Inflammatory macrophage treated with lipopolysaccharide for 1 hour (primary cell): ENCODE results near the gene RPA1.

Experiments used
- DNase-seq, 2 donors: peaks; one replicate each; pipeline ENCODE4 v3.0.0-alpha.2; 2020 to 2022

The RPA1 gene

DNA sequence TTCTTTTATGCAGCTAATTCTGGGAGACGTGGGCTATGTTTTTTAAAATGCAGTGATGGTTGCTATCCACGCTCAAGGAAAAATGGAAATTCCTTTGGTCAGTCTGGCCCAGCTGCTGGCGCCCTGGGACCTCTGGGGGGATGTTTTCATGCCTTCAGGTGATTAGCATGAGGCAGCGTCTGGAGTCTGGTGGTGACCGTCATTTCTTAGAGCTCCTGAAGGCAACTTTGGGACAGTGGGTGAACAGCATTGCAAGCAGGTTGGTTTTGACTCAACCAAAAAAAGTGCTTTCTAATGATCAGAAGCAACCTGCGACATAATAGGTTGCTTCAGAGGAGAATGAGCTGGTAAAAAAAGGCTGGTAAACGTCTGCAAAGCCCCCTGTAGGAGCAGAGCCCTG, 82.3 kb downstream of the RPA1 start:
- DNase-seq, result no peak

DNA sequence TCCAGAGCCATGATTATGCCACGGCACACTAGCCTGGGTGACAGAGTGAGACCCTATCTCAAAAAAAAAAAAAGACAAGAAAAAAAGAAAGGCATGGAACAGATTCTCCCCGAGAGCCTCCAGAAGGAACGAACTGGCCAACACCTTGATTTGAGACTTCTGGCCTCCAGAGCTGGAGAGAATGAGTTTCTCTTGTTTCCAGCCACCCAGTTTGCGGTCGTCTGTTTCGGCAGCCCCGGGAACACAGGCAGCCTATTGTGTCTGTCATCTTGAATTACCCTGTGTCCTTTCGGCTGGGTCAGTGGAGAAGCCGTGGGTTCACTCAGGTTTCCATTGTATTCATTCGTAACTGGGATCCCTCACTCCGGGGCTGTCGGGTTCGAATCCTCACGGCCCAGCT, 83.9 kb downstream of the RPA1 start:
- no peak for DNase-seq

- DNase-seq, result no peak
These were observed 84.9 kb downstream of the RPA1 start for GRCh38 chr17:1914661-1915083.

DNA sequence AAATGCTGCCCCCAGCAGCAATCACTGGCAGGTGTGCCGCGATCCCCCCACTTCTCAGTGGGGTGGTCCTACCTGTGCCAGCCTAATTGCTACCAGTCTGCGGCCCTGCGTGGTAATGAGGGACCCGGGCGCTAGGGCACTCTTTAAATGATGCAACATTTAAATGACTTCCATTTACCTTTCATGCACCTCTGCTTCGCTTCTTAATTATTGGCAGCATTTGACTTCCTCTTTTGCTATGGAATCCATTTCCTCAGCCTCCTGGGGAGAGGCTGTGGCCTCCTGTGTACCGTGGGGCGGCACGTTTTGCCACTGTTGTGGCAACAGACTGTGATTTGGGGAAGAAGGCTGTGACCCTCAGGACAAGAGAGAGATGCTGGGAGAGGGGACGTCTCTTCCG, 86.1 kb downstream of the RPA1 start:
- no peak for DNase-seq

DNA sequence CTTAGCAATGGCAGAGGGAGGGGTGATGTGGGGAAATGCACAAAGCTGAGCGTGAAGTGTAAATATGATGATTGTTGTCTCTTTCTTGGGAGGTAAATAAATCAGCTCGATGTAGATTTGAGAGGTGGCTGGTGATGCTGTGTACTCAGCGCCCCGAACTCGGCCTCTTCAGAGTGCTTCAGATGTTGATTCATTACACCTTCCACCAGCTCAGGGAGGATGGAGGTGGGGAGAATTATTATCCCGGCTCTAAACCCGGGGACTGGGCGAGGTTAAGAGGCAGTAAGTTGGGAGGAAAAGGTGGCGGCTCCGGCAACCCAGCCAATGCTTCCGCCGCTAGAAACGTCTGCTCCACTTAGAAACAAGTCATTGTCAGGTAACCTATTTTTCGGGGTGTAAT, 86.5 kb downstream of the RPA1 start:
- no peak for DNase-seq

- no peak for DNase-seq
These were observed 87.3 kb downstream of the RPA1 start for GRCh38 chr17:1916963-1917715.

GRCh38 chr17:1918346-1919162, 88.7 kb downstream of the RPA1 start:
- DNase-seq, result no peak

DNA sequence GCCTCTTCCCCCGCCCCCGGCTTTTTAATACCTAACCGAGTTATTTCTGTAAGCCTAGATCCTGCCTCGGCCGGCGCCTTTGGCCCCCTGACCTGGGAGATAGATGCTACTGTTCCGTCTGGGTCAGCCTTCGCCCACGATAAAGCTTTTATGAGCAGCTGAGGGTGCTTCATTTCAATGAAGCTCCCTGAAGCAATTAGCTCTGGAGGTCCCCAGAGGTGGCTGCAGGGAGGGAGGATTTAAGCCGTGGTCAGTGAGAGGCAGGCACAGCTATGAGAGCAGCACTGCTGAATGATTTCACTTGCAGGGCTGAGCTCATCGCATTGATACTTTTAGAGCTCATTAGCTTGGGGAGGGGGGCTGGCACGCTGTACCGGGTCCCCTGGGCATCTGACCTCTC, 89.4 kb downstream of the RPA1 start:
- no peak for DNase-seq

DNA sequence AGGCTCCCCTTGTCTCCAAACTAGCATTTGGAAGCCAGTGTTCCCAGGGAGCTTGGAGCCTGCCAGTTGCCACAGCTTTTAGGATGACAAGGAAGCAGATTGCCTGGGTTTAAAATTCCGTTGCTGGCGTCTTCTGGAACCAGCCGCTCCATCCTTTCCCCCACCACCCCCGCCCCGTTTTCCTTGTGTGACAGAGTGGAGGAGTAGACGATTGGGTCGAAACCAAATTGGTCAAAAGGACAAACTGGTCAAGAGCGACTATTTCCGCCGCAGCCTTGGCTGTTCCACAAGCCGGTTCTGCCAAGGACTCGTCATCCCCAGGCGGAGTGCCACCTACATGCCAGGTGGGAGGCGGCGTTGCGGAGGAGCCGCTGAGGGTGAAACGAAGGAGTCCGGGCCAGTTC, 91.1 kb downstream of the RPA1 start:
- no peak for DNase-seq

GRCh38 chr17:1928976-1929375, 99.2 kb downstream of the RPA1 start:
- no peak for DNase-seq

DNA sequence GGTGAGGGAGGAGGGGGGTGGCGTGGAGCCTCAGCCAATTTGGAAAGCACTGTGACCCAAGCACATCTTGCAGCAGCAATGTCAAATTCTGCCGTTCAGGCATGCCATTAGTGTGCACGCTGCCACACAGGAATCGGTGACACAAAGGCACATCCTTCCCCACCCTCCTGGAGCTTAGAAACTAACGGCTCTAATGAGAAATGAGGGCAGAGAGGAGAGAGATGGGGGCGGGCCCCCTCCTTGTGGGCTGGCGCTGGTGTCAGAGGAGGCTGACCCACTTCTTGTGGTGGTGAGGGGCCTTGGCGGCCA, 100.5 kb downstream of the RPA1 start:
- DNase-seq, result no peak

DNA sequence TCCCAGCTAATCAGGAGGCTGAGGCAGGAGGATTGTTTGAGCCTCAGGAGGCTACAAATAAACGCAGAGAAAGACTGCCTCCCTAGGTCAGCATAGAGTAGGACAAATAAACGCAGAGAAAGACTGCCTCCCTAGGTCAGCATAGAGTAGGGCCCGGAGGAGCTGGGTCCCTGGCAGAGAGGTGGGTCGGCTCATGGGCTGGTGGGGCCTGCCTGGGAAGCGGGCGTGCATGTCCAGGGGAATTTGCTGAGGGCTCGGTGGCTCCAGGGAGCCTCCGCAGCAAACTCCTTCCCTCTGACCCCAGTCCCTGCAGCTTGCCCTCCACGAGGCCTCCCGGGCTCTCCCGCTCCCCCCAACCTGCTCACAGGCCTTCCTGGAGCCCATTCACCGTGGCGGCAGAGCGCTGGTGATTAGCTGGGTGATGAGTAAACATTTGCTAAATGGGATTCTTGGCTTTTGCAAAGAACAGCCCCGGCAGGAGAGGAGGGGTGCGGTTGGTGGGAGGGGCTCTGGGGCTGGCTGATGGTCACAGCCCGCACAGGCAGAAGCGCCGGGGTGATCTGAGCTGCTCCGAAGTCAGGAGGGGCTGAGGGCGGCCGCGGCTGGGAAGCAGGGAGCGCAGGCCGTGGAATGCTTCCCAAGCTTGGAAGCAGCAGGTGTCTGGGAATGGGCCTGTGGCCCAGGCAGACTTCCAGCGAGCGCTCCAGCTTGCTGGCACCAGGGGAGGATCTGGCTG, 102.2 kb downstream of the RPA1 start:
- no peak for DNase-seq

GRCh38 chr17:1933875-1934715, 104.3 kb downstream of the RPA1 start:
- DNase-seq, result no peak

- no peak for DNase-seq
These were observed 105.1 kb downstream of the RPA1 start for GRCh38 chr17:1934901-1935300.

- DNase-seq, result no peak
These were observed 107.0 kb downstream of the RPA1 start for GRCh38 chr17:1936766-1937165.

DNA sequence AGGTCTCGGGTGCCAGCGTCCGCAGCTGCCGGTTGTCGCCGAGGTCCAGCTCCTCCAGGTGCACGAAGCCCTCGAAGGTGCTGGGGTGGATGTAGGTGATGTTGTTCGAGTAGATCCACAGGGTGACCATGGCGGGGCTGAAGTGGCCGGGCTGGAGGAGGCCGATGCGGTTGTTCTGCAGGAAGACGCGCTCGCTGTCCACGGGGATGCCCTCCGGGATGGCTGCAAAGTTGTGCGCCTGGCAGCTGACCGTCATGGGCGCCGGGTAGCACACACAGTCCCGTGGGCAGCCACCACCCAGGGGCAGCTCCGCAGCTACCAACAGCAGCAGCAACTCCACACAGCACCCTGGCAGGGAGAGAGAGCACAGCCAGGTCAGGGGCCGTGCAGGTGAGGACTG, 107.7 kb downstream of the RPA1 start:
- DNase-seq, result no peak

DNA sequence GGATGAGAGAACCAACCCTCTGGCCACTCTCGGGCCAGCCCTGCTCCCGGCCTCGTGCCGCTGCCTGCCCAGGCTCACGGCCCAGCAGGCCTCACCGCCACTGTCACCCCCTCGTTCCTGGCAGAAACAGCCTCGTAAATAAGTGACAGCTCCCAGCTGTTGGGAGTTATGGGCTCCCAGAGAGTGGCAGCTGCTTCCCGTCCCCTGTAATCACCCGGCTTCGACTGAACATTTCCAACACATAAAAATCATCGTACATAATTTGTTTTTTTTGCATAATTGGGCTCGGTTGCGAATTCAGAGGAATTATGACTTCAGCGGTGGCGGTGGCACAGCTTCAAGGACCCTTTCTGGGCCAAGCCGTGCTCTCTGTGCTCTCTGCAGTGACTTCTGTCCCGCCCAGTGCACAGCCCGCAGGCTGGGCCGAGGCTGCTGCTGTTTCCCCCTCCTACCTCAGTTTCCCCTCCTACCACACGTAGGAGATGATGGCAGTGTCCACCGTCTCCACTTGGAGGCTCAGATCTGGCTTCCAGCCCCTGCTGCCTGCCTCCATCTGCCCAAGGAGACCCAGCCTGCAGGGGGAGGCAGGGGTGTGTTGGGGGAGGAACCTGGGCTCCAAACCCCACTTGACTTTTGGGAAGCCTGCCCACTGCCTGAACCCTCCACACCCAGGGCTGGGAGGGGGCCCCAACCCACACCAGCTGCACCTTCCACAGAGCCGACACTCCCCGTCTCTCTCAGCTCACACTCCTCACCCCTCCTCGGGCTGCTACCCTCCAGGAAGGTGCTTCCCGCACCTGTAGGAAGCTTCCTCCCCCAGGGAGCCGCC, 110.4 kb downstream of the RPA1 start:
- no peak for DNase-seq

GRCh38 chr17:1940810-1941185, 111.0 kb downstream of the RPA1 start:
- DNase-seq, result no peak

DNA sequence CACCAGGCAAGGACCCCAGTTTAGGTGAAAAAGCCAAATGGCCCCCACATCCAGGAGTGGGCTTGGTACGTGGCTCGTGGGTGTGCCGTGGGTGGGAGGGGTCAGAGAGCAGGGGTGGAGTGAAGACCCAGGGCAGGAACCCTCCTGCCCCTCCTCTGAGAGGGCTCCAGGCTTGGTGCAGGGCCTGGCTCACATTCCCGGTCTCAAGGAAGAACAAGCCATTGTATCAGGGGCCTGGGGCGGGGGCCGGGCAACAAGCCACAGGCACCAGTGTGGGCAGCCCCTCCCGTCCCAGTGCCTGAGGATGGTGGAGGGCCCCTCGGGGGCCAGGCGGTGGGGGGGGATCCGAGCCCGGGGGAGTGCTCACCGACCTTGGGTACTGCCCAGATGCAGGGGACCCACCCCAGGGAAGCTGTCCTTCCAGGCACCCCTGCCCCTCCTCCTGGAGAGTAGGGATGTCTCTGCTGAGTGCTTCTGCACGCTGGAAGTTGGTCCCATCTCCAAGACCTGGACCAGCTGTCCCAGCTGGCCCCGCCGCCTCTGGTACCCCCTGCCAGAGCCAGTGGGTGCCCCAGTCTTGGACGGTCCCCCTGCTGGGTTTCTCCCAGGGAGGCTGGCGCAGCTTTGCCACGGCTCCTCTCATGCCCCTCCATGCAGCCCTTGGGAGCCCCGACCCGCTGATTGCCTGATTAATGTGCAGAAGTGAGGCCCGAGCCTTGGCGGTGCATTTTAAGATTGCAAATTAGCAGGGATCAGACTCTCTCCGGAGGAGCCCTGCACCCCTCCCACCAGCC, 111.7 kb downstream of the RPA1 start:
- DNase-seq, result no peak

- no peak for DNase-seq
These were observed 112.2 kb downstream of the RPA1 start for GRCh38 chr17:1942066-1942365.

GRCh38 chr17:1942666-1943435, 113.0 kb downstream of the RPA1 start:
- no peak for DNase-seq
